ENCODE data around the gene ADAM11. TPM values are rescaled to one million over a fixed set of nuclear protein-coding genes. Genes with fewer than 3 reads are reported as not detected.

Gene ADAM11
- total RNA-seq, 1 donor from 2014 or later = 0.41 TPM

DNA sequence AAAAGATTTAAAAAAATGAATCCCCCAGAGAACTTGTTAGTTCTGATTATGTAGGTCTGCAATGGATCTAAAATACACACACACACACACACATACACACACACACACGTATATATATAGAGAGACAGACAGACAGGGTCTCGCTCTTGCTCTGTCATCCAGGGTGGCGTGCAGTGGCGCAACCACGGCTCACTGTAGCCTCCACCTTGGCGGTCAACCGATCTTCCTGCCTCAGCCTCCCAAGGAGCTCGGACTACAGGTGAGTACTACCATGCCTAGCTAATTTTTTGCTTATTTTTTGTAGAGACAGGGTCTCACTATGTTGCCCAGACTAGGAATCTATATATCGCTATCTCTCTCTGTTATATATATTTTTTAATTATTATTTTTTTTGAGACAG, 37.9 kb downstream of the ADAM11 start:
- H3K4me3 ChIP-seq = no peak overlapping the region
- intact Hi-C loops (cut with DNase I) = no loop called here
- no peak overlapping the region for H3K27ac ChIP-seq
- ATAC-seq = no peak
- H3K27me3 ChIP-seq (ENCODE audit: low read depth) = no peaks in the 10 kb centered on the region
- no peaks in the 10 kb centered on the region for H3K9me3 ChIP-seq
- no peak for DNase-seq
- no peaks in the 10 kb centered on the region for H3K36me3 ChIP-seq
- TF ChIP-seq, protein P1, sequence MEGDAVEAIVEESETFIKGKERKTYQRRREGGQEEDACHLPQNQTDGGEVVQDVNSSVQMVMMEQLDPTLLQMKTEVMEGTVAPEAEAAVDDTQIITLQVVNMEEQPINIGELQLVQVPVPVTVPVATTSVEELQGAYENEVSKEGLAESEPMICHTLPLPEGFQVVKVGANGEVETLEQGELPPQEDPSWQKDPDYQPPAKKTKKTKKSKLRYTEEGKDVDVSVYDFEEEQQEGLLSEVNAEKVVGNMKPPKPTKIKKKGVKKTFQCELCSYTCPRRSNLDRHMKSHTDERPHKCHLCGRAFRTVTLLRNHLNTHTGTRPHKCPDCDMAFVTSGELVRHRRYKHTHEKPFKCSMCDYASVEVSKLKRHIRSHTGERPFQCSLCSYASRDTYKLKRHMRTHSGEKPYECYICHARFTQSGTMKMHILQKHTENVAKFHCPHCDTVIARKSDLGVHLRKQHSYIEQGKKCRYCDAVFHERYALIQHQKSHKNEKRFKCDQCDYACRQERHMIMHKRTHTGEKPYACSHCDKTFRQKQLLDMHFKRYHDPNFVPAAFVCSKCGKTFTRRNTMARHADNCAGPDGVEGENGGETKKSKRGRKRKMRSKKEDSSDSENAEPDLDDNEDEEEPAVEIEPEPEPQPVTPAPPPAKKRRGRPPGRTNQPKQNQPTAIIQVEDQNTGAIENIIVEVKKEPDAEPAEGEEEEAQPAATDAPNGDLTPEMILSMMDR (IDR thresholded peaks at IDR 0.05) = no peak
- H3K4me1 ChIP-seq = peaks cover 16% of the 10 kb centered on the region

DNA sequence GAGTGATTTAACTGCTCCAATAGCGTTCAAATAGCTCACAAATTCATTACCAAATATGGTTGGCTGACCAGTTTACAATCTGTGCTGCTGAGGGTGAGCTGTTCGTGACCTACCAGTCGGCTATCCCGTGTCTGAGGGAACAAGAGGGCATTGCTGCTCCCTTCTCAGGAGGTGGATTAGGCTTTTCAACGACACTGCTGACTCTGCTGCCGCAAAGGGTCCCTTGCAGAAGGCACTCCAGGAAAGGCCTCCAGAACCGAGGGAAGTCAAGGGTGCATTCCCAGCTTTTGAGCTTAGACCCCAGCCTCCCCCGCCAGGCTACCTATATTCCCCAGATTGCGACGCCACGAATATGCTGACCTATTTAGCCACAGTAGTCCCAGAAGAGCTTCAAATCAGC, 39.0 kb downstream of the ADAM11 start:
- Histone ChIP-seq H3K4me1 (peaks cover 16% of the 10 kb centered on the region), H3K27ac (no peak overlapping the region), H3K36me3 (no peaks in the 10 kb centered on the region), H3K9me3 (no peaks in the 10 kb centered on the region), H3K27me3 (ENCODE audit: low read depth) (no peaks in the 10 kb centered on the region), H3K4me3 (no peak overlapping the region)
- intact Hi-C loops (cut with DNase I) = no loop called here
- TF ChIP-seq, protein P1 (IDR thresholded peaks at IDR 0.05) = no peak
- DNase-seq = no peak
- no peak for ATAC-seq

DNA sequence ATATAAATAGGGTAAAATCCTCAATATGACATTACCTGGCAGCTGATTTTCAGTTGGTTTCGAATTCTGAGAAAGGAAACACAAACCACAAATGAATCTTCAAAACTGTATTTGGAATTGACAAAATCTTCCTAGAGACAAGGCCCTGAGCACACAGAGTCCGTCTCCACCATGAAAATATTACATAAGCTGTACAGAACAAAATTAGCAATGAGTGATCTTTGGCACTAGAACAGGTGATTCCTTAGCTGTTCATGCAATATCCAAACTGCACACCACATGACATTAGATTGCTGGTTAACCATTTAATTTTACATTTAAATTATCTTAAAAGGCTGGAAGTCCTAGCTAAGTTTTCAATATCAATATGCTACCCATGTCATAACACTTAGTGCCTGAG, 39.6 kb downstream of the ADAM11 start:
- Histone ChIP-seq H3K27me3 (ENCODE audit: low read depth) (no peaks in the 10 kb centered on the region), H3K4me1 (peaks cover 16% of the 10 kb centered on the region), H3K36me3 (no peaks in the 10 kb centered on the region), H3K27ac (no peak overlapping the region), H3K9me3 (no peaks in the 10 kb centered on the region), H3K4me3 (no peak overlapping the region)
- intact Hi-C loops (cut with DNase I) = no loop called here
- DNase-seq (no peak), ATAC-seq (no peak)
- TF ChIP-seq, protein P1 (IDR thresholded peaks at IDR 0.05) = no peak

DNA sequence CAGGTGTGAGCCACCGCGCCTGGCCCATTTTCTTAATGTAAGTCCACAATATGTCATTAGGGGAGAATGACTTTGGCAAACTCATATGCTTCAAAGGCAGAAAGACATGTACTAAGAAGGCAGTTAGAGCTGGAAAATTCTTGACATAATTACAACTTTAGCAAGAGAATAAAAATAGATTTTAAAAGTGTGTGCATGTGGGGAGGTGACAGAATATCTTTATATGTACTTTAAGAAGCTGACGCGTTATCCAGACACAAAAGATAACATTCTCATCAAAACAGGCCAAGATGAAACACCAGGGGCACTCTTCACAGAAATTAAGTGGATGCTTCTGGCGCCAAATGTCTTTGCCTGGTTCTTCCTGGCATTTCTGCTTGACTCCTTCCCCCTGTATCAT, 43.1 kb downstream of the ADAM11 start:
- DNase-seq (no peak), ATAC-seq (no peak)
- H3K27me3 ChIP-seq (ENCODE audit: low read depth) = no peaks in the 10 kb centered on the region
- intact Hi-C loops (cut with DNase I) = no loop called here
- H3K4me3 ChIP-seq = no peak overlapping the region
- H3K9me3 ChIP-seq = no peaks in the 10 kb centered on the region
- H3K4me1 ChIP-seq = no peaks in the 10 kb centered on the region
- TF ChIP-seq, protein P1 (IDR thresholded peaks at IDR 0.05) = no peak
- no peak overlapping the region for H3K27ac ChIP-seq
- H3K36me3 ChIP-seq = peaks cover 8% of the 10 kb centered on the region

DNA sequence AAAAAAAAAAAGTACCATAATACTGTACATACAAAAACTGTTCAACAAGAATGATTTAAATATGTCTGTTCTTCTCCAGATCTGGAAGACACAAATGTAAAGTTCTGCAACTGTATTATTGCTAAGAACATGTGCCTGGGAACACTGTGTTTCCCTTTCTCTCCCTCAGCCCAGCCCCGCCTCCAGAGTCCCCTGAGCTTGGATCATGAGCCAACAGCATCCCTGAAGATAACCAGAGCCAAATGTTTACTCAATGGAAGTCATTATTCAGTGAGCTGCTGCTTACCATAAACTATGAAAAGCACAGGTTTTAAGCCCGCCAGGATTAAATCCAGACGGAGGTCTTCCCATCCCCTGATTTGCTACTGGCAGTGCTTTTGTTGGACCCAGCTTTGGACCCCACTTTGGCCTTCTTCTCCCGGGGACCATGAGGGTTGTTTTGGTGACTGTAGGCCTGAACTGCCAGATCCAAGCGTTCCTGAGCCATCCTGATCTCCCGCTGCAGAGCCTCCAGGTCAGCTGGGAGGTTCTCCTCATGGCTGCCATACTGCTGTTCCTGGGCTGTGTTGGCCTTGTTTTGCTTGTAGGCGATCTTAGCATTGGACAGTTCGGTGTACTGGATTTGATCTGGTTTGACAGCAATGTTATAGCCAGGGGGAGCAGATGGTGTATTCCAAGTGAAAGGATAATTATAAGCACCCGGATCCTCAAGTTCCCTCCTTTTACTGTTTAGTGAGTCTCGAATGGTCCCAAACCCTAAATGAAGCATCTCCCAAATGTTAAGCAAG, 45.7 kb downstream of the ADAM11 start:
- Histone ChIP-seq H3K27ac (no peak overlapping the region), H3K4me3 (no peak overlapping the region), H3K4me1 (no peaks in the 10 kb centered on the region), H3K9me3 (no peaks in the 10 kb centered on the region), H3K27me3 (ENCODE audit: low read depth) (no peaks in the 10 kb centered on the region), H3K36me3 (peaks cover 8% of the 10 kb centered on the region)
- intact Hi-C loops (cut with DNase I) = no loop called here
- ATAC-seq (no peak), DNase-seq (no peak)
- TF ChIP-seq, protein P1 (IDR thresholded peaks at IDR 0.05) = no peak

All from lower lobe of right lung (tissue), 2 donors.